Measurements from ENCODE around the gene HES7.

HES7 gene

DNA sequence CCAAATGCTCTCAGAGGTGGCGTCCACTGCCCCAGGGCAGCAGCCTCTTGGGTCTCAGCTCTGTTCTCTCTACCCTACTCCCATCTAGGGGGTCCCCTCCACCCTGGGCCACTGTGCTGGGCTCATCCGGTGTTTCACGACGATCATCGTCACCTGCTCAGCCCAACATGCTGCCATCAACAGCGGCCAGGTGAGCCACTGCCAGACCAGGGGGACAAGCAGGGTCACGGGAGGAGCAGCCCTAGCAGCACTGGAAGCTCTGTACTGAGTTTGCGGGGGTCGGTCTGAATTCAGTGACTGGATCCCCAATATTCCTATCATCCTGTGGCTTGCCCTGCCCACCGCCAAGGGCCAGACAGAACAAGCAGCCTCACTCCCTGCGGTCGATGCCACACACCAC lies 52.4 kb downstream of the HES7 start:
- Histone ChIP-seq H3K4me3 (ENCODE audit: low read depth in 1 of 2, low read length in 1 of 2) (no peak overlapping the region), H3K4me1 (ENCODE audit: control insufficient read depth in 1 of 2, insufficient read depth in 1 of 2, low read depth in 1 of 2, low read length in 1 of 2) (peaks cover 8 to 27% of the 10 kb centered on the region in 2 experiments), H3K27ac (no peak overlapping the region), H3K36me3 (no peaks in the 10 kb centered on the region), H3K27me3 (peaks cover 79% of the 10 kb centered on the region), H3K9me3 (no peaks in the 10 kb centered on the region)
- TF ChIP-seq, protein P1, sequence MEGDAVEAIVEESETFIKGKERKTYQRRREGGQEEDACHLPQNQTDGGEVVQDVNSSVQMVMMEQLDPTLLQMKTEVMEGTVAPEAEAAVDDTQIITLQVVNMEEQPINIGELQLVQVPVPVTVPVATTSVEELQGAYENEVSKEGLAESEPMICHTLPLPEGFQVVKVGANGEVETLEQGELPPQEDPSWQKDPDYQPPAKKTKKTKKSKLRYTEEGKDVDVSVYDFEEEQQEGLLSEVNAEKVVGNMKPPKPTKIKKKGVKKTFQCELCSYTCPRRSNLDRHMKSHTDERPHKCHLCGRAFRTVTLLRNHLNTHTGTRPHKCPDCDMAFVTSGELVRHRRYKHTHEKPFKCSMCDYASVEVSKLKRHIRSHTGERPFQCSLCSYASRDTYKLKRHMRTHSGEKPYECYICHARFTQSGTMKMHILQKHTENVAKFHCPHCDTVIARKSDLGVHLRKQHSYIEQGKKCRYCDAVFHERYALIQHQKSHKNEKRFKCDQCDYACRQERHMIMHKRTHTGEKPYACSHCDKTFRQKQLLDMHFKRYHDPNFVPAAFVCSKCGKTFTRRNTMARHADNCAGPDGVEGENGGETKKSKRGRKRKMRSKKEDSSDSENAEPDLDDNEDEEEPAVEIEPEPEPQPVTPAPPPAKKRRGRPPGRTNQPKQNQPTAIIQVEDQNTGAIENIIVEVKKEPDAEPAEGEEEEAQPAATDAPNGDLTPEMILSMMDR (IDR thresholded peaks at IDR 0.05), result no peak
